Activated naive CD4-positive, alpha-beta T cell treated with anti-CD3 and anti-CD28 coated beads, Interleukin-2, amount 10 ng/mL, durations not matched to agents 7 days and 5 days (primary cell): ENCODE data around the gene AGAP6.
"Not testable (repeated sequence)": the region's sequence is repeated elsewhere in the genome, so short reads cannot be mapped to it uniquely, and the experiment has no call there.

ENCODE experiments used
- CTCF ChIA-PET: fragments of 350-600 bp; sonication (Branson Sonifier 250); formaldehyde crosslinking; loops from one replicate; lab custom pipeline; 2021; ENCODE audit warnings: antibody characterized with exemption; lab: Charles Lee
- DNase-seq: peaks from one replicate; pipeline ENCODE4 v3.0.0-alpha.2; 2020
- H3K27ac Mint-ChIP-seq: one replicate; pipeline ENCODE4 v1.8.0; 2021; ENCODE audit warnings: mild to moderate bottlenecking, moderate library complexity, mixed read lengths
- H3K27me3 Mint-ChIP-seq: one replicate; pipeline ENCODE4 v1.8.0; 2021; ENCODE audit warnings: mild to moderate bottlenecking, mixed read lengths
- H3K36me3 Mint-ChIP-seq: one replicate; pipeline ENCODE4 v1.8.0; 2021; ENCODE audit warnings: mixed read lengths
- H3K4me1 Mint-ChIP-seq: one replicate; pipeline ENCODE4 v1.8.0; 2021; ENCODE audit warnings: mixed read lengths
- H3K4me3 Mint-ChIP-seq: one replicate; pipeline ENCODE4 v1.8.0; 2021; ENCODE audit warnings: mild to moderate bottlenecking, moderate library complexity, mixed read lengths
- H3K9me3 Mint-ChIP-seq: one replicate; pipeline ENCODE4 v1.8.0; 2021; ENCODE audit warnings: mixed read lengths

Gene AGAP6

DNA sequence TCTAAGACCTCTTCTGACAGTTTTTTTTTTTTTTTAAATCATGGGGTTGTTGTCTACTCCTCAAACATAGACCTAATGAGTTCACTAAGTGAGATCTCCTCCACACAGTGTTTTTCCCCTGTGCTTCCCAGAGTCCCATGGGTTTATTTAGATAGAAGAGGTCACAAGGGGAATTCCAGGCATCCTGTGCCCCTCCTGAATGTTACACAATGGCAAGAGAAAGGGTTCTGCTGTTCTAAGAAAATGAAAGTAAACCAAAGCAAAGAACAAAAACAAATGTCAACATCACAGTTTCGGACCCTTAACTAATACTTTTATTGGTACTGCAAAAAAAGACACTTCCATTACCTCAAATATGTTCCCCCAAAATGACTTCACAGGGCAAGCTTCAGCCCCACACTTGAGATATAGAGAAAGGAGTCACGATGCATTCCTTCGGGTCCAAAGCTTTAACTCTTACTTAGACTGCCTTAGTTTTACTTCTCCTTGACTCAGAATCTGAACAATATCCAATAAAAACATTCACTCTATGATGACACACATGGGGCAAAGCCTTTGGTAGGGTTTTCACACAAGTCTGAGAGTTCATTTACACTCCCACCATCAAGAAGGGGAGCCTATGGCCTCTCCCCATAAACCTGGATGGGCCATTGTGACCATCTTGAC lies 63.9 kb downstream of the AGAP6 start:
- H3K4me3 Mint-ChIP-seq, H3K4me1 Mint-ChIP-seq, H3K27me3 Mint-ChIP-seq, H3K9me3 Mint-ChIP-seq, DNase-seq, H3K36me3 Mint-ChIP-seq, CTCF ChIA-PET, H3K27ac Mint-ChIP-seq: not testable (repeated sequence)

GRCh38 chr10:50052778-50053376 lies 64.7 kb downstream of the AGAP6 start:
- H3K4me3 Mint-ChIP-seq, H3K36me3 Mint-ChIP-seq, H3K27ac Mint-ChIP-seq, CTCF ChIA-PET, H3K27me3 Mint-ChIP-seq, H3K4me1 Mint-ChIP-seq, DNase-seq, H3K9me3 Mint-ChIP-seq: not testable (repeated sequence)

GRCh38 chr10:50055494-50056292 lies 67.5 kb downstream of the AGAP6 start:
- CTCF ChIA-PET, DNase-seq, H3K9me3 Mint-ChIP-seq: not testable (repeated sequence)

GRCh38 chr10:50056654-50057053 lies 68.4 kb downstream of the AGAP6 start:
- H3K4me1 Mint-ChIP-seq, DNase-seq: not testable (repeated sequence)

More at GRCh38 chr10:50055494-50056292, 67.5 kb downstream of the AGAP6 start:
- not testable (repeated sequence) for H3K4me1 Mint-ChIP-seq, H3K36me3 Mint-ChIP-seq, H3K27ac Mint-ChIP-seq, H3K27me3 Mint-ChIP-seq, H3K4me3 Mint-ChIP-seq

DNA sequence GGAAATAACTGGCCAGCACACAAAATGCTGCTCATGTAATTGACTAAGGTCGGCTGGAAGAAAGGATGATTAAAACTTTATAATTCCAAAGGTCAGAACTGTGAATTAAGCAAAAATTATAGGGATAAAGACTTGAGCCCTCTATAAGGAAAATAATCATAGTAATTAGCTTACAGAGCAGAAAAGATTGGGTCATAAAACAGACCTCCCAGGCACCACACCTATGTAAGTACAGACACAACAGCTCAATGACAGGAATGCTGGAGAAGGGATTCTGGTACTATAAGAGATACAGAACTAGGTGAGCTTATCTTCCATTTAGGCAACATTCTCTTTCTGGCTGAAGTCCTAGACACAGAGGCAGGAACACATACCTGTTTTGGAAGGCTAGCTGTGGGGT lies 70.5 kb downstream of the AGAP6 start:
- CTCF ChIA-PET: interaction anchor here (1.2 kb wide), 1 partner anchor 466 kb away, joined by 3 read pairs; no protein-coding TSS in a partner anchor
- not testable (repeated sequence) for H3K4me1 Mint-ChIP-seq, H3K4me3 Mint-ChIP-seq

More at GRCh38 chr10:50056654-50057053, 68.4 kb downstream of the AGAP6 start:
- CTCF ChIA-PET, H3K9me3 Mint-ChIP-seq, H3K36me3 Mint-ChIP-seq, H3K27me3 Mint-ChIP-seq, H3K27ac Mint-ChIP-seq, H3K4me3 Mint-ChIP-seq: not testable (repeated sequence)

DNA sequence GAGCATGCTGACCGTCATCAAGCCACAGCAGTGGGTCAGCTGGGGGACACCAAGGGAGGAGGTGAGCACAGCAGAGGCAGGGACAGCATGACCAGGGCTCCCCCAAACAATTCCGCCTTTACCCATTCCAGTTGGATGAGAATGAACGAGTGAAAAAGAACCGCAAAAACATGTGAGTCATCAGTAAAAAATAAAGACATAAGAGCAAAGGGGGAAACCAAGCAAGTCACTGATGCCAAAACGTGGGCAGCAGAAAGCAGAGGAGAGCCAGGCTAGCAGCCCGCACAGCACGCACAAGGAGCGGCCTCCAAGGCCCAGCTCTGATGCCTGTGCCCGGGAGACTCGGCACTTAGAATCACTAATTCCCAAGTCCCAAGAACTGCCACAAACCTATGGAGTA lies 71.7 kb downstream of the AGAP6 start:
- H3K36me3 Mint-ChIP-seq, H3K4me1 Mint-ChIP-seq, H3K27me3 Mint-ChIP-seq, H3K9me3 Mint-ChIP-seq, H3K4me3 Mint-ChIP-seq, H3K27ac Mint-ChIP-seq, DNase-seq: not testable (repeated sequence)
- CTCF ChIA-PET: interaction anchor here (1.2 kb wide), 1 partner anchor 467 kb away, joined by 3 read pairs; no protein-coding TSS in a partner anchor

More for the DNA sequence above, 70.5 kb downstream of the AGAP6 start:
- H3K36me3 Mint-ChIP-seq, DNase-seq, H3K9me3 Mint-ChIP-seq, H3K27me3 Mint-ChIP-seq, H3K27ac Mint-ChIP-seq: not testable (repeated sequence)
